HepG2 (cell line): ENCODE data around the gene ODC1. TPM values are rescaled to one million over a fixed set of nuclear protein-coding genes. Genes with fewer than 3 reads are reported as not detected.

Source experiments
- DPF2 ChIP-seq: sonication (generic); formaldehyde crosslinking; IDR thresholded peaks from 2 replicates; pipeline ENCODE4 v1.4.0; 2020; ENCODE audit warnings: mild to moderate bottlenecking, low read depth, missing genetic modification reagents, borderline replicate concordance
- KDM5A ChIP-seq: fragments of 200-600 bp; sonication (generic); IDR thresholded peaks from 2 replicates; pipeline ENCODE4 v1.7.0; 2018; ENCODE audit warnings: antibody characterized with exemption, mild to moderate bottlenecking, low read length, borderline replicate concordance
- MAX ChIP-seq: IDR thresholded peaks from 2 replicates; pipeline ENCODE4 v1.6.1; 2012; ENCODE audit warnings: inconsistent platforms
- NFE2 ChIP-seq: sonication (generic); formaldehyde crosslinking; IDR thresholded peaks from 2 replicates; pipeline ENCODE4 v1.4.0; 2020; ENCODE audit warnings: missing genetic modification reagents
- NR2F2 ChIP-seq: IDR thresholded peaks from 2 replicates; pipeline ENCODE4 v1.6.1; 2012; ENCODE audit warnings: low read depth, inconsistent platforms, borderline replicate concordance
- PATZ1 ChIP-seq: sonication (generic); formaldehyde crosslinking; IDR thresholded peaks from 2 replicates; pipeline ENCODE4 v1.4.0; 2020; ENCODE audit warnings: missing genetic modification reagents
- PLSCR1 ChIP-seq: sonication (generic); formaldehyde crosslinking; IDR thresholded peaks from 2 replicates; pipeline ENCODE4 v1.5.0; 2020; ENCODE audit warnings: missing genetic modification reagents, mild to moderate bottlenecking, borderline replicate concordance
- RBAK ChIP-seq: sonication (generic); formaldehyde crosslinking; IDR thresholded peaks from 2 replicates; pipeline ENCODE4 v1.5.1; 2020; ENCODE audit warnings: mild to moderate bottlenecking, missing genetic modification reagents
- RBM22 ChIP-seq: fragments of 200-400 bp; formaldehyde crosslinking; optimal IDR thresholded peaks from 2 replicates; pipeline ENCODE3; 2017; ENCODE audit warnings: mild to moderate bottlenecking, low read length, moderate library complexity
- RERE ChIP-seq: IDR thresholded peaks from 2 replicates; pipeline ENCODE4 v1.6.1; 2016; ENCODE audit warnings: low read depth, missing genetic modification reagents, missing compliant biosample characterization
- SIX1 ChIP-seq: sonication (generic); formaldehyde crosslinking; IDR thresholded peaks from 2 replicates; pipeline ENCODE4 v1.4.0; 2020; ENCODE audit warnings: missing genetic modification reagents, borderline replicate concordance
- SMAD1 ChIP-seq: sonication (generic); formaldehyde crosslinking; IDR thresholded peaks from 2 replicates; pipeline ENCODE4 v1.4.0; 2020; ENCODE audit warnings: missing genetic modification reagents, low read depth, mild to moderate bottlenecking, borderline replicate concordance
- TAF1 ChIP-seq: sonication (generic); formaldehyde crosslinking; IDR thresholded peaks from 2 replicates; pipeline ENCODE4 v1.4.0; 2020; ENCODE audit warnings: missing genetic modification reagents
- TBL1XR1 ChIP-seq: fragments of 150-350 bp; IDR thresholded peaks from 2 replicates; pipeline ENCODE4 v1.6.1; 2014; ENCODE audit warnings: borderline replicate concordance, low read length; ENCODE audit not compliant: partially characterized antibody
- ZNF574 ChIP-seq: sonication (generic); formaldehyde crosslinking; IDR thresholded peaks from 2 replicates; pipeline ENCODE4 v1.4.0; 2020; ENCODE audit warnings: missing genetic modification reagents
- ZNF670 ChIP-seq: sonication (generic); formaldehyde crosslinking; IDR thresholded peaks from 2 replicates; pipeline ENCODE4 v1.8.0; 2022; ENCODE audit warnings: mild to moderate bottlenecking, missing genetic modification reagents, borderline replicate concordance
- polyA plus RNA-seq, 8 experiments: library from polyadenylated mRNA; depleted of rRNA in 3 of 8; stranded (reverse) in 7 of 8; unstranded in 1 of 8; fragments of >200 nt; fragmentation: Illumina TruSeq in 4 of 8; extraction: Trizol in 4 of 8; gene quantifications; 2 replicates each; pipeline versions ENCODE4 v1.2.1 to v1.2.3, GENCODE V29; 2011 to 2016; ENCODE audit warnings: low read depth in 4 of 8, missing spikeins in 1 of 8, mixed read lengths in 1 of 8; ENCODE audit not compliant: insufficient read depth in 1 of 8
- total RNA-seq, 5 experiments: library from RNA; depleted of rRNA; stranded (reverse); fragments of >200 nt; fragmentation: Illumina TruSeq; extraction: Trizol; gene quantifications; 2 replicates each; pipeline ENCODE4 v1.2.3, GENCODE V29; 2016; ENCODE audit warnings: low read depth in 1 of 5

Gene ODC1
- total and polyA plus RNA-seq, 2 of the 13 experiments (the other 11 are each of a cell fraction or from before 2014, with no cell fraction given), result 142 to 371 TPM

- no peak for TF ChIP-seq NFE2 (CRISPR knock-in tag)
- no peak for TF ChIP-seq PLSCR1
- TF ChIP-seq RERE, result no peak
- TF ChIP-seq DPF2 (CRISPR knock-in tag), result no peak
- TF ChIP-seq RBAK (CRISPR knock-in tag), result no peak
- peak; percentile 75; the same call in 1 of the 2 replicates for TF ChIP-seq SMAD1 (CRISPR knock-in tag)
- TF ChIP-seq TBL1XR1, result no peak
- TF ChIP-seq SIX1 (CRISPR knock-in tag), result no peak
- peak; percentile 61; the same call in 1 of the 2 replicates for TF ChIP-seq ZNF574
- TF ChIP-seq TAF1 (CRISPR knock-in tag), result 0 out of 2 replicates have a peak, but pooled peaks have one; percentile 18
- TF ChIP-seq MAX, result peak; percentile 71; the same call in 1 of the 2 replicates
- TF ChIP-seq RBM22, result no peak
- TF ChIP-seq ZNF670, result no peak
- TF ChIP-seq PATZ1 (CRISPR knock-in tag), result peak; percentile 71
- no peak; the same call in 1 of the 2 replicates for TF ChIP-seq NR2F2
- TF ChIP-seq KDM5A, result no peak
Measured at GRCh38 chr2:10434886-10435819, 13.0 kb downstream of the ODC1 start (continued).
